RWPE2 (cell line): ENCODE data around the gene TRANK1.

ENCODE experiments used
- ATAC-seq: fragments of 200-7000 bp; cut with Tn5 transposase; 3 replicates; pipeline ENCODE4 v1.9.1; 2021; ENCODE audit warnings: low read depth
- DNase-seq: peaks from one replicate; pipeline ENCODE4 v3.0.0-alpha.2; 2020; ENCODE audit warnings: low spot score
- H3K27ac ChIP-seq: fragments of 450-650 bp; 2 replicates; pipeline ENCODE4 v1.5.1; 2017; ENCODE audit warnings: mild to moderate bottlenecking; ENCODE audit not compliant: poor library complexity, severe bottlenecking
- H3K27me3 ChIP-seq: fragments of 250-450 bp; sonication (Bioruptor Pico); 2 replicates; pipeline ENCODE4 v1.5.1; 2021; ENCODE audit warnings: mild to moderate bottlenecking, moderate library complexity; ENCODE audit not compliant: insufficient read depth, poor library complexity, severe bottlenecking
- H3K36me3 ChIP-seq: fragments of 250-450 bp; sonication (Bioruptor Pico); 2 replicates; pipeline ENCODE4 v1.5.1; 2020; ENCODE audit warnings: low read depth, mild to moderate bottlenecking, moderate library complexity
- H3K4me1 ChIP-seq: fragments of 250-450 bp; sonication (Bioruptor Pico); 2 replicates; pipeline ENCODE4 v1.5.1; 2021; ENCODE audit warnings: mild to moderate bottlenecking, moderate library complexity; ENCODE audit not compliant: insufficient read depth, poor library complexity, severe bottlenecking
- H3K4me3 ChIP-seq: fragments of 250-450 bp; sonication (Bioruptor Pico); 2 replicates; pipeline ENCODE4 v1.5.1; 2021; ENCODE audit warnings: mild to moderate bottlenecking, moderate library complexity; ENCODE audit not compliant: severe bottlenecking
- H3K9me3 ChIP-seq: fragments of 250-450 bp; sonication (Bioruptor Pico); 2 replicates; pipeline ENCODE4 v1.5.1; 2021; ENCODE audit warnings: mild to moderate bottlenecking, moderate library complexity; ENCODE audit not compliant: severe bottlenecking
- CTCF ChIP-seq: fragments of 450-650 bp; IDR thresholded peaks from one replicate; pipeline ENCODE4 v1.5.1; 2017; ENCODE audit warnings: mild to moderate bottlenecking, moderate library complexity; ENCODE audit not compliant: poor library complexity, severe bottlenecking

TRANK1 gene

GRCh38 chr3:36945333-36945980, 603 bp upstream of the TRANK1 start:
- ATAC-seq (no peak), DNase-seq (no peak)
- H3K4me3 ChIP-seq: no peak overlapping the region
- no peak for TF ChIP-seq CTCF
- no peaks in the 10 kb centered on the region for H3K27me3 ChIP-seq
- H3K27ac ChIP-seq: no peak overlapping the region
- no peaks in the 10 kb centered on the region for H3K36me3 ChIP-seq
- H3K9me3 ChIP-seq: peaks cover 4% of the 10 kb centered on the region
- H3K4me1 ChIP-seq: no peaks in the 10 kb centered on the region

- TF ChIP-seq CTCF: no peak
- peak; percentile 60 for DNase-seq
- Histone ChIP-seq H3K4me1 (no peaks in the 10 kb centered on the region), H3K27me3 (no peaks in the 10 kb centered on the region), H3K36me3 (no peaks in the 10 kb centered on the region), H3K27ac (no peak overlapping the region), H3K9me3 (peaks cover 4% of the 10 kb centered on the region), H3K4me3 (peak overlapping the region; percentile 45)
- ATAC-seq: peak; percentile 78
Observed at GRCh38 chr3:36944012-36944640, 728 bp downstream of the TRANK1 start.

- H3K27ac ChIP-seq: no peak overlapping the region
- H3K27me3 ChIP-seq: no peaks in the 10 kb centered on the region
- H3K4me1 ChIP-seq: no peaks in the 10 kb centered on the region
- DNase-seq (no peak), ATAC-seq (no peak)
- no peaks in the 10 kb centered on the region for H3K36me3 ChIP-seq
- peaks cover 4% of the 10 kb centered on the region for H3K9me3 ChIP-seq
- no peak for TF ChIP-seq CTCF
- H3K4me3 ChIP-seq: peak overlapping the region; percentile 45
Observed at GRCh38 chr3:36943601-36944000, 1.3 kb downstream of the TRANK1 start.

- H3K4me1 ChIP-seq: no peaks in the 10 kb centered on the region
- H3K9me3 ChIP-seq: peaks cover 4% of the 10 kb centered on the region
- no peak for TF ChIP-seq CTCF
- H3K36me3 ChIP-seq: no peaks in the 10 kb centered on the region
- H3K27me3 ChIP-seq: no peaks in the 10 kb centered on the region
- ATAC-seq (no peak), DNase-seq (no peak)
- no peak overlapping the region for H3K27ac ChIP-seq
- no peak overlapping the region for H3K4me3 ChIP-seq
Observed at GRCh38 chr3:36942638-36943248, 2.1 kb downstream of the TRANK1 start.

GRCh38 chr3:36941658-36942057, 3.2 kb downstream of the TRANK1 start:
- H3K9me3 ChIP-seq: no peaks in the 10 kb centered on the region
- DNase-seq (no peak), ATAC-seq (no peak)
- H3K4me1 ChIP-seq: no peaks in the 10 kb centered on the region
- H3K36me3 ChIP-seq: no peaks in the 10 kb centered on the region
- no peaks in the 10 kb centered on the region for H3K27me3 ChIP-seq
- no peak for TF ChIP-seq CTCF
- no peak overlapping the region for H3K27ac ChIP-seq
- no peak overlapping the region for H3K4me3 ChIP-seq
